Memory B cell (primary cell): ENCODE data around the gene SEPTIN2.
"Not testable (repeated sequence)": the region's sequence is repeated elsewhere in the genome, so short reads cannot be mapped to it uniquely, and the experiment has no call there.

Experiments
- ATAC-seq: fragments of 150-1000 bp; cut with Tn5 transposase; 2 replicates; pipeline ENCODE4 v1.10.0; 2021; ENCODE audit warnings: low read depth, mild to moderate bottlenecking, moderate library complexity
- DNase-seq, 2 donors: peaks; one replicate each; pipeline ENCODE4 v3.0.0; 2022; ENCODE audit warnings: low spot score in 2 of 2
- H3K27ac Mint-ChIP-seq: one replicate; pipeline ENCODE4 v1.8.0; 2022; ENCODE audit warnings: mild to moderate bottlenecking, moderate library complexity, mixed read lengths
- H3K27me3 Mint-ChIP-seq: one replicate; pipeline ENCODE4 v1.8.0; 2022; ENCODE audit warnings: mixed read lengths
- H3K36me3 Mint-ChIP-seq: one replicate; pipeline ENCODE4 v1.8.0; 2022; ENCODE audit warnings: mild to moderate bottlenecking, mixed read lengths
- H3K4me1 Mint-ChIP-seq: one replicate; pipeline ENCODE4 v1.8.0; 2022; ENCODE audit warnings: mixed read lengths
- H3K4me3 Mint-ChIP-seq: one replicate; pipeline ENCODE4 v1.8.0; 2022; ENCODE audit warnings: mild to moderate bottlenecking, moderate library complexity, mixed read lengths
- H3K9me3 Mint-ChIP-seq: one replicate; pipeline ENCODE4 v1.8.0; 2022; ENCODE audit warnings: mixed read lengths

The SEPTIN2 gene

DNA sequence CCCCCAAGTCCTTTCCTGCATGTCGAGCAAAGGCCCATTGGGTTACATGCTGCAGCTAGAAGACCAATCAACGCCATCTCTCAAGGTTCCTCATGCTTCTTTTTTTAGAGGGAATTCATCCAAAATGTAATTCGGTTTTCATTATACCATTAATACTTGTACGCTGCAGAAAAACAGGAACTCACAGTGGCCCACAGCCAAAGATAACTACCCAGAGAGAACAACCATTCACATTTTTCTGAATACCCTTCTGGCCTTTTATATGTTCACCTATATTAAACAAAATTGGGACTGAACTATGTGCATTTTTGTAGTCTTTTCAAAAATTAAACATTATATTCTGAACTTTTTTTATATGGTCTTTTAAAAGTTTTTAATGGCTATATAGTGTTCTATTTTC, 66.1 kb downstream of the SEPTIN2 start:
- H3K36me3 Mint-ChIP-seq = peaks cover 17% of the 10 kb centered on the region
- no peaks in the 10 kb centered on the region for H3K27me3 Mint-ChIP-seq
- no peak for DNase-seq
- H3K4me1 Mint-ChIP-seq = peaks cover 7% of the 10 kb centered on the region
- H3K4me3 Mint-ChIP-seq = no peak overlapping the region
- no peaks in the 10 kb centered on the region for H3K9me3 Mint-ChIP-seq
- no peak for ATAC-seq
- H3K27ac Mint-ChIP-seq = no peak overlapping the region

DNA sequence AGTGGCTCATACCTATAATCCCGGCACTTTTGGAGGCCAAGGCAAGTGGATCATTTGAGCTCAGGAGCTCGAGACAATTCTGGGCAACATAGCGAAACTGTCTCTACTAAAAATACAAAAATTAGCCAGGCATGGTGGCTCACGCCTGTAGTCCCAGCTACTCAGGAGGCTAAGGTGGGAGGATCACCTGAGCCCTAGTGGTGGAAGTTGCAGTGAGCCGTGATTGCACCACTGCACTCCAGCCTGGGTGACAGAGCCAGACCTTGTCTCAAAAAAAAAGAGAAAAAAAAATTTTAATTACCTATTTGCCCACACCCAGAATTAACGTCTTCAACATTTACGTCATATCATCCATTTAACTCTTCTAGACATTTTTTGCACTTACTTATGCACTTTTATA, 69.7 kb downstream of the SEPTIN2 start:
- Mint-ChIP-seq H3K4me1 (peaks cover 15% of the 10 kb centered on the region), H3K36me3 (peaks cover 19% of the 10 kb centered on the region)
- not testable (repeated sequence) for H3K9me3 Mint-ChIP-seq, H3K4me3 Mint-ChIP-seq, ATAC-seq, DNase-seq, H3K27me3 Mint-ChIP-seq, H3K27ac Mint-ChIP-seq

DNA sequence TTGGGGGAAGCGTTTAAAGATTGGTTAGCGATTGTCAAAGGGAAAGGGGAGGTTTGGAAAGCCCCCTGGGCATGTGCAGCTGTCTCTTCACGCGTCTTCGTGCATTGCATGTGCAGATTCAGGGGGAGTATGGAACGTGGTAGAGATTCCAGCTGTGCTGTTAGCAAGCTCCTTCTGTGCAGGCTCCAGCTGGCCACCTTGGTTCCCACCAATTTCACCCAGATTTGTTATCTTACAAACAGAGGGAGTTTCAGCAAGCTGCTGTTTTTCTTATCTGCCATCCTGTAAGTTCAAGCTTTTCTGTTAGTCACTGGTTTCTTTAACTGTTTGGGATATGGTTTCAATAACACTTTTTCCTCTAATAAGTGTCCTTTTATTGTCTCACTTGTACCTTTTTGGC, 70.8 kb downstream of the SEPTIN2 start:
- H3K27me3 Mint-ChIP-seq = no peaks in the 10 kb centered on the region
- H3K36me3 Mint-ChIP-seq = peaks cover 18% of the 10 kb centered on the region
- ATAC-seq (no peak), DNase-seq (no peak)
- H3K4me1 Mint-ChIP-seq = peaks cover 22% of the 10 kb centered on the region
- H3K4me3 Mint-ChIP-seq = no peak overlapping the region
- no peak overlapping the region for H3K27ac Mint-ChIP-seq
- no peaks in the 10 kb centered on the region for H3K9me3 Mint-ChIP-seq

DNA sequence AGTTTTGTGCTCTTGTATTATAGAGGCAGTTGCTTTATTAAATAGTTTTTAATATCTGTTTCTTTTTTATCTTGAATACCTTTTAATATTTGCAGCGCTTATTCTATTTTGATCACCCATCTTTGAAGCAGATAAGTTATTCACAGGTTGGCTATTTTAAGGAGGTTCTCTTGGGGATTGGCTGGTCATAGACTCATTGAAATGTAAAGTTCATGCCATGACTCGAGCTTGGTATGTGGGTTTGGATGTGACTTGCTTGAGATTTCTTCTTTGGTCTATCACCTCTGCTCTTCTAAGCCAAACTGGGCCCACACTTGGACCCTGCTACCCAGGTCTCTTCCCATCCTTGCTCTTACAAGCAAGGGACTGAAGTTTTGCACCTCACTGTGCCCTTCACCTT, 74.0 kb downstream of the SEPTIN2 start:
- Mint-ChIP-seq H3K4me1 (peaks cover 22% of the 10 kb centered on the region), H3K4me3 (no peak overlapping the region)
- no peak for ATAC-seq

DNA sequence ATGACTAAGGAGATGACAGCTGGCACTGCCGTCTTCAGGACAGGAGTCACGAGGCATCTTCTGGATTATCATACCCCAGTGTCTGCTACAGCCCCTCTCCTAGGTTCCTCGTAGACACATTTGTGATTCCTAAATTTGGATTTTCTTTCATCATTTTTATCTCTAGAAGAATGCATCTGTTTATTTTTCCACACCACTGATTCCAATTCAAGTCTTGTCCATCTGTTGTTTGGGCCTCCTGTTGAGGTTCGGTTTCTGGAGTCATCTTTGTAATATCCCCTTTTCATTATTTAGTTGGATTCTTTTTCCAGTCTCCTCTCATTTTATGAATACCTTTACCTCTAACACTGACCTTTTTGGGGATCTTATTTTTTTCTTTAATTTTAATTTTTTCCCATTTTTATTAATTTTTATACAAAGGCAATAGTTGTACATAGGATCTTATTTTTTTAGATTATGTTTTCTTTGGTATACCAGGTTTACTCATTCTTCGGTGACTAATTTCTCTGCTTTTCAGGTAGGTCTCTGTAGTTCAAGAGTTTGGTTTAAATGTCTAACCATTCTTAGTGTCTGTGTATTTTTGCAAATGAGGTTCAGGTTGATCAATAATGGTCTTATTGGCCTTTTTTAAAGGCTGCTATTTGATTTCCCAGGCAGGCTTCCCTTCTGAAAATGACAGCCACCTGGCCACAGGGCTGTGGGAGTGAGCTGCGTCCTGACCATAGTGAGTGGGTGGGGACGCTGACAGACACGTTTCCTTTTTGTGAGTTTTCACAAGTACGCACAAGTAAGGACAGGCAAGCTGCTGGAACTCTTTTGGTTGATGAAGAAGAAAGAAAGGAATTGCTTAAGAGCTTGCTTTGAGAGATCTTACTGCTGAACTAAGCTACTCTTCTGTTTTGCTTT, 74.8 kb downstream of the SEPTIN2 start:
- DNase-seq = no peak
- H3K27me3 Mint-ChIP-seq = no peaks in the 10 kb centered on the region
- peaks cover 11% of the 10 kb centered on the region for H3K36me3 Mint-ChIP-seq
- ATAC-seq = no peak
- no peak overlapping the region for H3K27ac Mint-ChIP-seq
- peak overlapping the region; percentile 14 for H3K4me3 Mint-ChIP-seq
- peaks cover 22% of the 10 kb centered on the region for H3K4me1 Mint-ChIP-seq
- H3K9me3 Mint-ChIP-seq = no peaks in the 10 kb centered on the region

More for the DNA sequence above, 74.0 kb downstream of the SEPTIN2 start:
- DNase-seq = no peak
- Mint-ChIP-seq H3K9me3 (no peaks in the 10 kb centered on the region), H3K36me3 (peaks cover 8% of the 10 kb centered on the region), H3K27me3 (no peaks in the 10 kb centered on the region), H3K27ac (no peak overlapping the region)

DNA sequence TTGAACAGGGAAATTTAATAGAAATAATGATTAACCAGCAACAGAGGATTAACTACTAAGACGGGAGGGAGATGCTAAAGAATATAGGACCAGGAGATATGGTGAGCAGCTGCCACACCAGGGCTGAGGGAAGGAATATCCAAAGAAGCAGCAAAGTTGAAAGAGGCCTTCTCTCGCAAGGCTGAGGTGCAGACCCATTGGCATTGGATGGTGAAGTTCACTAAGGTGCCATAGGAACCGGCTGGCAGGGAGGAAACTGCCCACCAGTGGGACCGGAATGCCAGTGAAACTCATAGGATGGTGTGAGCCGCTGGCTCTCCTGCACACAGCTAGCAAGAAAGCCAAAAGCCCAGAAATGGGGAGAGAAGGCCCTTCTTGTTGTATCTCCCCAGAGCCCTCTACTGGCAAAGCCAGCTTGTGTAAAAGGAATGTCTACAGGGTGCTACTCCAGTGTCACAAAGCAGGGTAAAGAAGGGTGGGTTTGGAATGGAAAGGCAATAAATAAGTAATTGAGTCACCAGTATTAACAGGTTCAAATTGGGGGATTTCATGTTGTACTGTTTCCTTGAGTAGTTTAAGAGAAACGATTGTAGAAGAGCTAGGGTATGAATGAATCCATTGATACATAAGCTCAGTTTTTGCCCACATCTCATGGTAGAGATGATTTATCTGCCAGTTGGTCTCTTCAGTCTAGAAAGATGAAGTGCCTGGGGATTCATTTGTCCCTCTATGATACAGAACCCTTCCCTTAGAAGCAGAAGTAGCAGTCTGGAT, 76.4 kb downstream of the SEPTIN2 start:
- DNase-seq (no peak), ATAC-seq (peak; percentile 49)
- Mint-ChIP-seq H3K4me1 (peaks cover 22% of the 10 kb centered on the region), H3K27me3 (no peaks in the 10 kb centered on the region), H3K4me3 (no peak overlapping the region), H3K36me3 (peaks cover 10% of the 10 kb centered on the region), H3K27ac (peak overlapping the region; percentile 36), H3K9me3 (no peaks in the 10 kb centered on the region)

DNA sequence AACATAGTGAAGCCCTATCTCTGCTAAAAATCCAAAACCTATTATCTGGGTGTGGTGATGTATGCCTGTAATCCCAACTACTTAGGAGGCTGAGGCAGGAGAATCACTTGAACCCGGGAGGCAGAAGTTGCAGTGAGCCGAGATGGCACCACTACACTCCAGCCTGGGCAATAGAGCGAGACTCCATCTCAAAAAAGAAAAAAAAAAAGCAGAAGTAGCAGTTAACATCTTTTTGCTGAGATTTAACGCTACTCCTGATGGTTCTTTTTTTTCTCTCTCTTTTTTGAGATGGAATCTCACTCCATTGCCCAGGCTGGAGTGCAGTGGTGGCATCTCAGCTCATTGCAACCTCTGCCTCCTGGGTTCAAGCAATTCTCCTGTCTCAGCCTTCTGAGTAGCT, 77.0 kb downstream of the SEPTIN2 start:
- Mint-ChIP-seq H3K27ac (peak overlapping the region; percentile 7), H3K4me1 (peaks cover 22% of the 10 kb centered on the region), H3K36me3 (peaks cover 11% of the 10 kb centered on the region)
- H3K4me3 Mint-ChIP-seq, DNase-seq, H3K27me3 Mint-ChIP-seq, H3K9me3 Mint-ChIP-seq: not testable (repeated sequence)
- ATAC-seq = peak; percentile 83

DNA sequence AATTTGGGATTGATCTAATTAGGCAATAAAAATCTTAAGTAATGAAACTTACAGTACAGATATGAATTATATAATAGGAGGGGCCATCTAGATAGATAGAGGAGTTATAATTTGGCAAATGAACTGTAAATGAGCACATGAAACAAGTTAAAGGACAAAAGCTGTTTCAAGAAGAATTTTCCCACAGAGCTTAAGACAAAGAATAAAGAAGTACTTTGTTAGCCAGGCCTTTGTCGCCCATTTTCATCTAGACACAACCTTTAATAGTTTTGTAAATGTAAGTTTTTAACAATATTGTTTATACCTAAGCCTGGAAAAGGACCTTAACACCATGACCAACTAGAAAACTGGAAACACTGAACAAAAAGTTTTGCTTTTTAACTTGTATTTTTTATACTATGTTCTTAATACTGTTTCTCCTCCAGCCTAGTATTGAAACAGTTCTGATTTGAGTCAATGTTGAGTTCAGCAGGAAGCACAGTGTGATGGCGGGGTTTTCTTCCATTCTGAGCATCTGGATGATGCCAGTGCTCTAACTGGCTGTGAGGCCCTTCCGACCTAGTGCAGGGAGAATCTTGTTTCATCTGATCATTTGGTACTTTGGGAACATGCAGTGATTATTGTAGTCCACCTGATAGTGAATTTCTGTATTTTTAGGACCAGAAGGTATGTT, 77.9 kb downstream of the SEPTIN2 start:
- H3K27me3 Mint-ChIP-seq = no peaks in the 10 kb centered on the region
- H3K4me1 Mint-ChIP-seq = peaks cover 22% of the 10 kb centered on the region
- H3K9me3 Mint-ChIP-seq = no peaks in the 10 kb centered on the region
- ATAC-seq (no peak), DNase-seq (no peak)
- H3K36me3 Mint-ChIP-seq = peaks cover 9% of the 10 kb centered on the region
- H3K4me3 Mint-ChIP-seq = no peak overlapping the region
- no peak overlapping the region for H3K27ac Mint-ChIP-seq

DNA sequence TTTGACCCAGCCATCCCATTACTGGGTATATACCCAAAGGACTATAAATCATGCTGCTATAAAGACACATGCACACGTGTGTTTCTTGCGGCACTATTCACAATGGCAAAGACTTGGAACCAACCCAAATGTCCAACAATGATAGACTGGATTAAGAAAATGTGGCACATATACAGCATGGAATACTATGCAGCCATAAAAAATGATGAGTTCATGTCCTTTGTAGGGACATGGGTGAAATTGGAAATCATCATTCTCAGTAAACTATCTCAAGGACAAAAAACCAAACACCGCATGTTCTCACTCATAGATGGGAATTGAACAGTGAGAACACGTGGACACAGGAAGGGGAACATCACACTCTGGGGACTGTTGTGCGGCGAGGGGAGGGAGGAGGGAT, 81.1 kb downstream of the SEPTIN2 start:
- H3K27ac Mint-ChIP-seq, H3K4me3 Mint-ChIP-seq, H3K9me3 Mint-ChIP-seq, H3K27me3 Mint-ChIP-seq, DNase-seq, ATAC-seq, H3K4me1 Mint-ChIP-seq: not testable (repeated sequence)
- H3K36me3 Mint-ChIP-seq = peaks cover 10% of the 10 kb centered on the region

DNA sequence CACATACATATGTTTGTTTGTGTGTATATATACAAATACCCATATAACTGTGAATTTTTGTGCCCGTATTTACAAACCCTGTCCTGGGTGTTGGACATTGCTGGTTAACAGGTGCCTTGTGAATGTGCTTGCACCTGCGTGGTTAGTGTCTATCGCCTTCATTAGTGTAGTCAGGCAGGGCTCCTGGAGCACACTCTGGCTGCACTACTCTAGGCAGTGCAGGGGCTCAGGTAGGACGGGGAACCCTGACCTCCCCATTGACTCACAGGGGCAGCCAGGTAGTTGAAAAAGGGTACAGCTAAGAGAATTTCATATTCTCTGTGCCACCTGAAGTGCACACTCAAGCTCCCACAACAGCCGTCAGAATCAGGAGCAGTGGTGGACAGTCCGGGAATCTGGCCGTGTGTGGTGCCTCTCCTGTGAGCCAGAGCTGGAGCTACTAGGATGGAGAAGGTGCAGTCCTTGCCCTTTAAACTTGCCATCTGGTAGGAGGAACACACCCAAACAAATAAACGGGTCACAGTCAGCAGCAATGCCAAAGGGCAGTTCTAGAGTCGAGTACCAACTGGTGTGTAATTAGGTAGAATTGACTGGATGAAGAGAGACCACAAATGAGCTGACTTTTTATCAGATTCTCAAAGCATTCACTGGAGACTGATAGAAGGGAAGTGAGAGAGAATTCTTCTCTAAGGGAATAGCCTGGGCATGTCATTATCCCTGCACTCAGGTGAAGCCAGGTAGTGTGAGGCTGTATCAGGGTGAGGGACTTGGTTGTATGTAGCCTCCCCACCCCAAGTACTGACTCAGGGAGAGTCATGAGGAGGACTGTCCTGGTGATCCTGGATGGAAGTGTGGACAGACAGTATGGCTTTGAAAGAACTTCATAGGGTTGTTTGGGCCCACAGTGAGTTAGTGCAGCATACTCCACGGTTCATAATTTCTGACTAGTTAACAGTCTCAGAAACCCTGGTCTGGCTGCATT, 84.5 kb downstream of the SEPTIN2 start:
- no peak for DNase-seq
- Mint-ChIP-seq H3K4me1 (peaks cover 4% of the 10 kb centered on the region), H3K9me3 (no peaks in the 10 kb centered on the region), H3K4me3 (no peak overlapping the region), H3K27ac (no peak overlapping the region), H3K36me3 (peaks cover 10% of the 10 kb centered on the region), H3K27me3 (no peaks in the 10 kb centered on the region)
- ATAC-seq = no peak
